Vagina (tissue), 2 donors: Measurements from ENCODE around the gene MTAP.

Experiments
- POLR2AphosphoS5 ChIP-seq, 2 donors: sonication (generic); formaldehyde crosslinking; IDR thresholded peaks; one replicate each; pipeline ENCODE4 v1.9.0; 2017; ENCODE audit warnings: antibody characterized with exemption in 2 of 2, mild to moderate bottlenecking in 2 of 2, low read depth in 1 of 2; ENCODE audit not compliant: insufficient read depth in 1 of 2
- TF ChIP-seq, protein P1 (sequence below), 3 experiments: fragments of 450-650 bp in 2 of 3; fragments of 200-600 bp in 1 of 3; sonication (generic) in 1 of 3; IDR thresholded peaks; one replicate each; pipeline ENCODE4 v1.5.1; 2017 to 2019; ENCODE audit warnings: antibody characterized with exemption in 3 of 3, mild to moderate bottlenecking in 2 of 3, moderate library complexity in 2 of 3

DNA sequence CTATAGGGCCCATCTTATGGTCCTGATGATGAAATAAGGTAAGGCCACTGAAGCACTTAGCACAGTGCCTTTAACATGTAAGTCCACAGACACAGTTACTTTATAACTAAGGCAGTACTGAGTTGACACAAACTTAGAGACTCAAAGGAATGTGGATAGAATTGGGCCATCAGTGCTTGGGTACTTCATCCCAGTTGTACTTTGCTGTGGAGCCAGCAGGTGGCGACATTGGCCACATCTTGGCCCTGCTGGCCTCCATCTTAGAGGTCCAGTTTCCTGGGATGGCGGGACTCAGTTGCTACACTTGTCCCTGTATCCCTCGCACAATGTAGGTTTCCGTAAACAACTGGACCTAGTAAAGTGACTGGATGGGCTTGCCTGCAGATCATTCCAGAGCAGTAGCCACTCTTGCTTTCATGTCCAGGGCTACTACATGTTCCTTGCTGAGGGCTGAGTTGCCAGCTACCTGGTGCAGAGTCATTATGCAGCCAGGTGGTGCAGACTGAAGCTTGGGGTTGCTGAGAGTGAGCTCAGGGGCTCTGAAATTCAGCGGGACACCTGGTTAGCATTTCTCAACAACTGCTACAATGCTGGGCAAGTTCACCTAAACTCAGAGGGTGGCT, 10.6 kb downstream of the MTAP start:
- TF ChIP-seq, protein P1, sequence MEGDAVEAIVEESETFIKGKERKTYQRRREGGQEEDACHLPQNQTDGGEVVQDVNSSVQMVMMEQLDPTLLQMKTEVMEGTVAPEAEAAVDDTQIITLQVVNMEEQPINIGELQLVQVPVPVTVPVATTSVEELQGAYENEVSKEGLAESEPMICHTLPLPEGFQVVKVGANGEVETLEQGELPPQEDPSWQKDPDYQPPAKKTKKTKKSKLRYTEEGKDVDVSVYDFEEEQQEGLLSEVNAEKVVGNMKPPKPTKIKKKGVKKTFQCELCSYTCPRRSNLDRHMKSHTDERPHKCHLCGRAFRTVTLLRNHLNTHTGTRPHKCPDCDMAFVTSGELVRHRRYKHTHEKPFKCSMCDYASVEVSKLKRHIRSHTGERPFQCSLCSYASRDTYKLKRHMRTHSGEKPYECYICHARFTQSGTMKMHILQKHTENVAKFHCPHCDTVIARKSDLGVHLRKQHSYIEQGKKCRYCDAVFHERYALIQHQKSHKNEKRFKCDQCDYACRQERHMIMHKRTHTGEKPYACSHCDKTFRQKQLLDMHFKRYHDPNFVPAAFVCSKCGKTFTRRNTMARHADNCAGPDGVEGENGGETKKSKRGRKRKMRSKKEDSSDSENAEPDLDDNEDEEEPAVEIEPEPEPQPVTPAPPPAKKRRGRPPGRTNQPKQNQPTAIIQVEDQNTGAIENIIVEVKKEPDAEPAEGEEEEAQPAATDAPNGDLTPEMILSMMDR (IDR thresholded peaks at IDR 0.05), result peak; percentile 61 to 78 (median 63)
- no peak for TF ChIP-seq POLR2AphosphoS5 (IDR thresholded peaks at IDR 0.05; ENCODE audit: insufficient read depth in 1 of 2, low read depth in 1 of 2)
